Neural cell (in vitro differentiated cells): Measurements from ENCODE around the gene LEMD2.

ENCODE experiments used
- EP300 ChIP-seq: fragments of 450-650 bp; conservative IDR thresholded peaks from 2 replicates; pipeline ENCODE4 v1.6.1; 2014; ENCODE audit warnings: antibody characterized with exemption, mild to moderate bottlenecking, moderate library complexity; ENCODE audit not compliant: poor library complexity, severe bottlenecking
- EZH2 ChIP-seq: fragments of 200-600, 300-800 bp; shearing (Covaris generic), sonication (generic); IDR thresholded peaks from 2 replicates; pipeline ENCODE4 v1.6.1; 2014; ENCODE audit warnings: antibody characterized with exemption, low read length, borderline replicate concordance, mild to moderate bottlenecking; ENCODE audit not compliant: insufficient read depth, poor library complexity, severe bottlenecking
- MXI1 ChIP-seq: fragments of 450-650 bp; conservative IDR thresholded peaks from 2 replicates; pipeline ENCODE4 v1.6.1; 2014; ENCODE audit warnings: antibody characterized with exemption, mild to moderate bottlenecking; ENCODE audit not compliant: poor library complexity, severe bottlenecking
- POLR2AphosphoS5 ChIP-seq: IDR thresholded peaks from 2 replicates; pipeline ENCODE4 v1.6.1; 2012
- RAD21 ChIP-seq: fragments of 450-650 bp; conservative IDR thresholded peaks from 2 replicates; pipeline ENCODE4 v1.6.1; 2014; ENCODE audit warnings: antibody characterized with exemption, mild to moderate bottlenecking, moderate library complexity
- TAF1 ChIP-seq: IDR thresholded peaks from 2 replicates; pipeline ENCODE4 v1.6.1; 2012; ENCODE audit warnings: low read depth
- TF ChIP-seq, protein P1 (sequence below): fragments of 450-650 bp; IDR thresholded peaks from 2 replicates; pipeline ENCODE4 v1.5.1; 2014; ENCODE audit warnings: antibody characterized with exemption, mild to moderate bottlenecking, moderate library complexity; ENCODE audit not compliant: poor library complexity, severe bottlenecking

DNA sequence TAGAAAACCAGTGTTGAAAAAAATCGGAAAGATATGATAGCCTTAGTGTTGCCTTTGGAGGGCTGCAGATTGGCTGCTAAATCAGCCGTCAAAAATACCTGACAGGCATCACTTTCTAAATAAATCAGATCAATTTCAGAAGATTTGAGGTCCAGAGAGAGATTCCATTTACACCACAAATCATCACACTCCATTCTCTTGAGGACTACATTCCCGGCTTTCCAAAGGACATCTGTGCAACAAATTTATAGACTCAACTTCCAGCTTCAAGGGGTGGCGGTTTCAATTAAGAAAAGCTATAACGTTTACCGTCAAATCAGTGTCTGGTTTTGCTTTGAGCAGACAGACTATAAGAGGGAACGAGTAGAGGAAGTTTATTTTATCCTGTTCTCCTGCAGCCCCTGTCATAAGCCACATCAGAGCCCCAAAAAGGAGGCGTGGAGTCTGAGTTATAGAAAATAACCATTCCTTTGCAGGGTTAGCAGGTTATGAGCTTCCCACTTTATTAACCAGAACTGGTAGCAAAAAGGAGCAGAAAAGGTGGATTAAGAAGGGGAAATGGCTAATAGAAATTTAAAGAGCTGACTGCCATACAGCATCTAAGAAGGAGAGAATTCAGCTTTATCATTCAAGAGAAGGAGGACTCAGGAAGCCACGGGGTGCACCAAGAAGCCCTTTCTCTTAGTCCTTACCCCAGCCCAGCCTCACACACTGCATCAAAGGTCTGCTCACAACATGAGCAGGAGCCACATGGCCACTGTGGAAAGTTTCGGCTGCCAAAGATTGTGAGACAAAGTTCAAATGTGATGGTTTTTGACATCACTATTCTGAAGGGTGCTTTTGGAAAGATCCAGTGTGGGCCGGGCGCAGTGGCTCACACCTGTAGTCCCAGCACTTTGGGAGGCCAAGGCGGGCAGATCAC, 64.6 kb downstream of the LEMD2 start:
- TF ChIP-seq, protein P1, sequence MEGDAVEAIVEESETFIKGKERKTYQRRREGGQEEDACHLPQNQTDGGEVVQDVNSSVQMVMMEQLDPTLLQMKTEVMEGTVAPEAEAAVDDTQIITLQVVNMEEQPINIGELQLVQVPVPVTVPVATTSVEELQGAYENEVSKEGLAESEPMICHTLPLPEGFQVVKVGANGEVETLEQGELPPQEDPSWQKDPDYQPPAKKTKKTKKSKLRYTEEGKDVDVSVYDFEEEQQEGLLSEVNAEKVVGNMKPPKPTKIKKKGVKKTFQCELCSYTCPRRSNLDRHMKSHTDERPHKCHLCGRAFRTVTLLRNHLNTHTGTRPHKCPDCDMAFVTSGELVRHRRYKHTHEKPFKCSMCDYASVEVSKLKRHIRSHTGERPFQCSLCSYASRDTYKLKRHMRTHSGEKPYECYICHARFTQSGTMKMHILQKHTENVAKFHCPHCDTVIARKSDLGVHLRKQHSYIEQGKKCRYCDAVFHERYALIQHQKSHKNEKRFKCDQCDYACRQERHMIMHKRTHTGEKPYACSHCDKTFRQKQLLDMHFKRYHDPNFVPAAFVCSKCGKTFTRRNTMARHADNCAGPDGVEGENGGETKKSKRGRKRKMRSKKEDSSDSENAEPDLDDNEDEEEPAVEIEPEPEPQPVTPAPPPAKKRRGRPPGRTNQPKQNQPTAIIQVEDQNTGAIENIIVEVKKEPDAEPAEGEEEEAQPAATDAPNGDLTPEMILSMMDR: no peak
- TF ChIP-seq EP300: no peak
- TF ChIP-seq POLR2AphosphoS5: no peak
- no peak for TF ChIP-seq RAD21
- TF ChIP-seq MXI1: no peak
- TF ChIP-seq TAF1: no peak
- no peak for TF ChIP-seq EZH2
